ACC112 (cell line): ENCODE results near the gene FAM120C.

ENCODE experiments used
- H2AFZ ChIP-seq: fragments of 200-600 bp; sonication (generic); one replicate; pipeline ENCODE4 v1.6.0; 2017; ENCODE audit warnings: antibody characterized with exemption, low read length; ENCODE audit not compliant: unreplicated experiment
- H3K27ac ChIP-seq: fragments of 200-600 bp; sonication (generic); 2 replicates; pipeline ENCODE4 v1.5.1; 2014; ENCODE audit warnings: low read depth, mild to moderate bottlenecking, antibody characterized with exemption, low read length, moderate library complexity
- H3K27me3 ChIP-seq: fragments of 200-600 bp; sonication (generic); 2 replicates; pipeline ENCODE4 v1.6.1; 2014; ENCODE audit warnings: mild to moderate bottlenecking, antibody characterized with exemption, low read length, moderate library complexity, mixed read lengths; ENCODE audit not compliant: insufficient read depth
- H3K36me3 ChIP-seq: fragments of 200-600 bp; sonication (generic); 2 replicates; pipeline ENCODE4 v1.6.1; 2016; ENCODE audit warnings: mild to moderate bottlenecking, antibody characterized with exemption, low read length, moderate library complexity, mixed read lengths; ENCODE audit not compliant: insufficient read depth
- H3K4me1 ChIP-seq: fragments of 200-600 bp; sonication (generic); one replicate; pipeline ENCODE4 v1.6.1; 2016; ENCODE audit warnings: low read length, mixed read lengths; ENCODE audit not compliant: insufficient read depth, unreplicated experiment, control insufficient read depth
- H3K4me3 ChIP-seq: fragments of 200-600 bp; sonication (generic); 2 replicates; pipeline ENCODE4 v1.5.1; 2014; ENCODE audit warnings: mild to moderate bottlenecking, low read depth, low read length
- H3K79me2 ChIP-seq: fragments of 200-600 bp; sonication (generic); one replicate; pipeline ENCODE4 v1.6.0; 2016; ENCODE audit warnings: low read length; ENCODE audit not compliant: control insufficient read depth, unreplicated experiment, insufficient read depth

The FAM120C gene

GRCh38 chrX:54066841-54067240 lies 116.2 kb downstream of the FAM120C start:
- Histone ChIP-seq H3K79me2 (no peaks in the 10 kb centered on the region), H2AFZ (no peak overlapping the region), H3K4me3 (no peak overlapping the region), H3K27me3 (no peaks in the 10 kb centered on the region), H3K36me3 (no peaks in the 10 kb centered on the region), H3K4me1 (no peaks in the 10 kb centered on the region), H3K27ac (no peak overlapping the region)

GRCh38 chrX:54064564-54064963 lies 118.5 kb downstream of the FAM120C start:
- Histone ChIP-seq H3K4me3 (no peak overlapping the region), H3K27me3 (no peaks in the 10 kb centered on the region), H3K4me1 (no peaks in the 10 kb centered on the region)

DNA sequence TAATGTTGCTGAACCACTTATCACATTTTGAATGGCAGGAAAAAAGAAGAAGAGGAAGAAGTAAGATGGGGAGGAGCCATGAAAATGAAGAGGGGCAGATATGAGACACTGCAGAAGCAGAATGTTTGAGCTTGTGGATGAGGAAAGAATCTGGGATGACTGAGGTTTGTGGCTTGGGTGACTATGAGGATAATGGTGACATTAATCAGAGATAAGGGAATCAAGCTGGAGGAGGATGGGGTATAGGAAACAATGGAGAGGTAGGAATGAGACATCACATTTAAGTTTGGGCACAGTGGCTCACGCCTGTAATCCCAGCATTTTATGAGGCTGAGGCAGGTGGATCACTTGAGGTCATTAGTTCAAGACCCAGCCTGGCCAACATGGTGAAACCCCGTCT lies 119.7 kb downstream of the FAM120C start:
- no peak overlapping the region for H3K27ac ChIP-seq
- no peaks in the 10 kb centered on the region for H3K79me2 ChIP-seq
- no peaks in the 10 kb centered on the region for H3K27me3 ChIP-seq
- H3K4me1 ChIP-seq = no peaks in the 10 kb centered on the region
- no peak overlapping the region for H3K4me3 ChIP-seq
- H2AFZ ChIP-seq = no peak overlapping the region
- no peaks in the 10 kb centered on the region for H3K36me3 ChIP-seq

More at GRCh38 chrX:54064564-54064963, 118.5 kb downstream of the FAM120C start:
- Histone ChIP-seq H2AFZ (no peak overlapping the region), H3K79me2 (no peaks in the 10 kb centered on the region), H3K36me3 (no peaks in the 10 kb centered on the region), H3K27ac (no peak overlapping the region)

- H3K4me3 ChIP-seq = no peak overlapping the region
- H2AFZ ChIP-seq = no peak overlapping the region
- H3K27me3 ChIP-seq = no peaks in the 10 kb centered on the region
- H3K79me2 ChIP-seq = no peaks in the 10 kb centered on the region
- H3K4me1 ChIP-seq = no peaks in the 10 kb centered on the region
- H3K36me3 ChIP-seq = no peaks in the 10 kb centered on the region
- H3K27ac ChIP-seq = no peak overlapping the region
Measured at GRCh38 chrX:54049801-54050200, 133.3 kb downstream of the FAM120C start.

DNA sequence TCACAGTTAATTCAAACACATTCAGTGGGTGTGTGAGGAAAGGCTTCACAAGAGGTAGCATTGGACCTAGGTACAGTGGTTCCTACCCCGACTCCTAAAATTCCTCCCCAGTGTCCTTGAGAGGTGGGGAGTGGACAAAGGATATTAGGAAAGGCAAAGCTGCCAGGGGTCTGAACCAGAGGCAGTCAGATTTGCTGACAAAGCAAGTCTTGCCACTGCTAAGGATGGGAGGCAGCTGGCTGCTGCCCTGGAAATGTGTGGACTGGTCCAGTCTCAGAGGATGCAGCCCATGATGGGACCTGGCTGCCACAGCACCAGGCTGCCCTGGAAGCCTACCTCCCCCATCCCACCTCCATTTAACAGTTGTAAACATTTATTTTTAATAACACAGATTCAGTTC lies 134.6 kb downstream of the FAM120C start:
- Histone ChIP-seq H3K4me1 (no peaks in the 10 kb centered on the region), H3K27ac (no peak overlapping the region), H3K79me2 (peaks cover 2% of the 10 kb centered on the region), H3K36me3 (no peaks in the 10 kb centered on the region), H3K4me3 (no peak overlapping the region), H2AFZ (no peak overlapping the region), H3K27me3 (no peaks in the 10 kb centered on the region)

DNA sequence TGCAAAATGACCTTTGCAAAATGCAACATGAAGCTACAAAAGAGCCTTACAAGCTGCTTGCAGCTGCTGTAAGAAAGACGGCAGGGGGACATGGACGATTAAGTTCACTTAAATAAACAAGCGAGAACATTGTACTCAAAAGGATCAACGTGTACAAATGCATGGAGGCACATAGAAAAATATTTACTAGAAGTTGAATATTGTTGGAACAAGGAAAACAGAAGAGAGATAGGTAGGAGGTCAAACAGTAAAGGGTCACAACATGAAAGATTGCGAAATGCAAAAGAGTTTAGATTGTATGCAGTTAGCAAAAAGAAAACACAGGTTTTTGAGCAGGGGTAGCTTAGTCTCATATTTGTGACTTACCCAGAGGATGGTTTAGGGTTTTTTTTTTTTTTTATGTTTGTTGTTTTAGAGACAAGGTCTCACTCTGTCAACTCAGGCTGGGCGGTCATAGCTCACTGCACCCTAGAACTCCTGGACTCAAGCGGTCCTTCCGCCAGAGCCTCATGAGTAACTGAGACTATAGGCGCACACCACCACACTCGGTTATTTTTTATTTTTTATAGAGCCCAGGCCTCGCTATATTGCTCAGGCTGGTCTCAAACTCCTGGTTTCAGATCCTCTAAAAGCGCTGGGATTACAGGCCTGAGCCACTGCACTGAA lies 137.4 kb downstream of the FAM120C start:
- Histone ChIP-seq H3K27ac (no peak overlapping the region), H2AFZ (no peak overlapping the region), H3K27me3 (no peaks in the 10 kb centered on the region), H3K4me3 (no peak overlapping the region), H3K79me2 (peaks cover 11% of the 10 kb centered on the region), H3K4me1 (no peaks in the 10 kb centered on the region), H3K36me3 (no peaks in the 10 kb centered on the region)

DNA sequence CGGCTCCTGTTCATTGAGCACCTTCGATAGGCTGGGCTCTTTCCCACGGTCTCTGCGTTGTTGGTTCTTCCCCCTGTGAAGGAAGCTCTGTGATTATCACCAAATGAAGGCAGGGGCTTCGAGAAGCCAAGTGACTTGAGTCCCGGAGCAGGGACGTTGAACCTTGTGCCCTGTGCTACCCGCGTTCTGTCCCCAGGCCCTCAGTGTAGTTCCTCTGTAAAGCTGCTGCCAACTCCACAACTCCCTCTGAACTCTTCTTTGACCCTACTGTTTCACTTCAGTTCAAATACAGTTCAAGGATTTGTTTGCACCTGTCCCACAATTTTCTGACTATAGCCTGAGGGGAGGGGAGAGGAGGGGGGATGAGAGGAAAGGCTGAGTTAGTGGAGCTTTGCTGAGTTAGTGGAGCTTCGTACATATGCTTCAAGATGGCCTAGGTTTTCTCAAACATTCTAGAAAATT lies 138.1 kb downstream of the FAM120C start:
- Histone ChIP-seq H3K79me2 (peaks cover 11% of the 10 kb centered on the region), H3K4me1 (no peaks in the 10 kb centered on the region), H3K4me3 (peak overlapping the region; percentile 94), H3K27ac (peak overlapping the region; percentile 87), H2AFZ (peak overlapping the region; percentile 74), H3K36me3 (no peaks in the 10 kb centered on the region), H3K27me3 (no peaks in the 10 kb centered on the region)

GRCh38 chrX:54044126-54044876 lies 138.8 kb downstream of the FAM120C start, which contains the start of gene PHF8:
Gene PHF8 (minus strand): TSS chrX:54044473. CDS start chrX:54042728, 1,745 bp downstream.
- H3K27ac ChIP-seq = peak within 1 kb of the TSS; percentile 87
- peak within 1 kb of the TSS; percentile 94 for H3K4me3 ChIP-seq
- H3K4me1 ChIP-seq = no peaks in the 10 kb centered on the region
- H2AFZ ChIP-seq = peak within 1 kb of the TSS; percentile 74
- H3K27me3 ChIP-seq = no peaks in the 10 kb centered on the region
- no peaks in the 10 kb centered on the region for H3K36me3 ChIP-seq
- peaks cover 11% of the 10 kb centered on the region for H3K79me2 ChIP-seq

- Histone ChIP-seq H3K36me3 (no peaks in the 10 kb centered on the region), H3K4me3 (peak overlapping the region; percentile 94), H3K27ac (peak overlapping the region; percentile 87), H3K27me3 (no peaks in the 10 kb centered on the region), H3K79me2 (peaks cover 11% of the 10 kb centered on the region), H3K4me1 (no peaks in the 10 kb centered on the region), H2AFZ (peak overlapping the region; percentile 30)
Measured at GRCh38 chrX:54043541-54044125, 139.4 kb downstream of the FAM120C start.

DNA sequence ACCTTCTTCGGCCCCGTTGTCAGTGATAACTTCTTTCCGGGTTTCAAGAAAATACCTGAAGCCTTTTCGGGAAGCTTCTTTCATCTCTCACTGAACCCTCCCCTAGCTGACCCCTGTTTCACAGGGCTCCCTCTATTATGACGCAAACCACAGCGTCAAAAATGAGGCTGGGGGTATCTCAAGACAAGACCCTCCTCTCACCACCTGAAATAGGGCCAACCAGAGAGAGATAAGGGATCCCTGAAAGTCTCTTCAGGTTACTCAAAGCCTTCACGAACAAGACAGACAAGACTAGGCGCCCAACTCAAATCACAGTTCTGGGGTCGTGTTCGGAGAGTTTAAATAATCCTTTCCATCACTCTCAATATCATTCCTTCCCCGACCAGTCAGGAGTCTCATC lies 140.0 kb downstream of the FAM120C start:
- H3K27ac ChIP-seq = peak overlapping the region; percentile 87; the same call in 1 of the 2 replicates
- H3K79me2 ChIP-seq = peaks cover 11% of the 10 kb centered on the region
- peak overlapping the region; percentile 94 for H3K4me3 ChIP-seq
- H3K36me3 ChIP-seq = no peaks in the 10 kb centered on the region
- H3K4me1 ChIP-seq = no peaks in the 10 kb centered on the region
- no peaks in the 10 kb centered on the region for H3K27me3 ChIP-seq
- H2AFZ ChIP-seq = peak overlapping the region; percentile 30
